DND-41 (cell line): ENCODE results near the gene GPD1L.

ENCODE experiments used
- CTCF ChIP-seq: IDR thresholded peaks from 2 replicates; pipeline ENCODE4 v1.5.1; 2012; ENCODE audit warnings: borderline replicate concordance, low read length, moderate library complexity, mild to moderate bottlenecking; ENCODE audit not compliant: poor library complexity, severe bottlenecking; ENCODE audit errors: extremely low read depth
- EZH2 ChIP-seq: IDR thresholded peaks from 3 replicates; pipeline ENCODE4 v1.6.1; 2012; ENCODE audit warnings: borderline replicate concordance, low read depth, mild to moderate bottlenecking, moderate library complexity, low read length, inconsistent platforms; ENCODE audit not compliant: severe bottlenecking

DNA sequence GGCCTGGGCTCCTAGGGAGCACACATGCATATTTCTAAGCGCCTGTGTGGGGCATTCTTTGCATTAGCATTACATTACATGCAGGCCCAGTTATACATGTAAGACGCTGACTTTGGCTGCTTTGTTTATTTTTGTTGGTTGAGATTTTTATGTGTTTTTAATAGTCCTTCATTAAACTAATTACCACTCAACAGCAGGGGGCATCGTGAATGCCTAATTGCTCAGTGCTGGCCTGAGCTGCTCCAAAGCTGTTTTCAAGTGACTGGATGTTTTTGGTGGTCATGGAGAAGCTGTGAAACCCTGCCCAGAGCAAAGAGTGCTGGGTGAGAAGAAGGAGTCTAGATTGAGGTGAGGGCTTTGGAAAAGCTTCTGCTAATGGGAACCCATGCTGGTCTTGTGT lies 41.5 kb downstream of the GPD1L start:
- TF ChIP-seq CTCF (peak; percentile 8), EZH2 (no peak)
